ENCODE measurements around the gene TRIM67. TPM values are rescaled to one million over a fixed set of nuclear protein-coding genes. Genes with fewer than 3 reads are reported as not detected.

Gene TRIM67
- polyA plus RNA-seq, 1 donor from 2014 or later, result 8.0 TPM

- H4K20me1 ChIP-seq (ENCODE audit: insufficient read depth), result no peaks in the 10 kb centered on the region
- no peak overlapping the region for H3K9ac ChIP-seq (ENCODE audit: low read length)
- no peaks in the 10 kb centered on the region for H3K36me3 ChIP-seq (ENCODE audit: insufficient read depth, low read length)
- no peaks in the 10 kb centered on the region for H3K9me3 ChIP-seq (ENCODE audit: low read length)
- no peak overlapping the region for H2AFZ ChIP-seq (ENCODE audit: low read depth, low read length)
- H3F3A ChIP-seq (ENCODE audit: insufficient read depth, low read length, poor library complexity, severe bottlenecking), result no peaks in the 10 kb centered on the region
- H3K4me2 ChIP-seq (ENCODE audit: low read length), result no peak overlapping the region
- H3K9me2 ChIP-seq (ENCODE audit: insufficient read depth, low read length), result no peaks in the 10 kb centered on the region
- H3K27me3 ChIP-seq (ENCODE audit: insufficient read depth, low read depth, low read length), result no peaks in the 10 kb centered on the region
- no peak for TF ChIP-seq EZH2 (IDR thresholded peaks at IDR 0.05; ENCODE audit: borderline replicate concordance, insufficient read depth, low read length, poor library complexity, severe bottlenecking)
- no peak for TF ChIP-seq SMC3 (conservative IDR thresholded peaks at IDR 0.05; ENCODE audit: poor library complexity)
- no peak for TF ChIP-seq EP300 (conservative IDR thresholded peaks at IDR 0.05; ENCODE audit: poor library complexity, severe bottlenecking)
- no peak for TF ChIP-seq POLR2AphosphoS5 (IDR thresholded peaks at IDR 0.05)
- TF ChIP-seq REST (IDR thresholded peaks at IDR 0.05; ENCODE audit: borderline replicate concordance), result no peak
- no peak overlapping the region for H3K27ac ChIP-seq (ENCODE audit: low read length)
- H3K4me3 ChIP-seq (ENCODE audit: low read length), result no peak overlapping the region
- no peaks in the 10 kb centered on the region for H3K79me2 ChIP-seq (replicated peaks; ENCODE audit: insufficient read depth, low read length)
Observed at GRCh38 chr1:231189683-231190270, 27.9 kb downstream of the TRIM67 start.

- Histone ChIP-seq H3K27ac (ENCODE audit: low read length) (no peak overlapping the region), H2AFZ (ENCODE audit: low read depth, low read length) (no peak overlapping the region), H3K4me3 (ENCODE audit: low read length) (no peak overlapping the region), H3K9ac (ENCODE audit: low read length) (no peak overlapping the region), H3F3A (ENCODE audit: insufficient read depth, low read length, poor library complexity, severe bottlenecking) (no peaks in the 10 kb centered on the region), H3K79me2 (replicated peaks; ENCODE audit: insufficient read depth, low read length) (no peaks in the 10 kb centered on the region), H4K20me1 (ENCODE audit: insufficient read depth) (no peaks in the 10 kb centered on the region), H3K27me3 (ENCODE audit: insufficient read depth, low read depth, low read length) (no peaks in the 10 kb centered on the region), H3K9me3 (ENCODE audit: low read length) (no peaks in the 10 kb centered on the region), H3K4me2 (ENCODE audit: low read length) (no peak overlapping the region), H3K9me2 (ENCODE audit: insufficient read depth, low read length) (no peaks in the 10 kb centered on the region), H3K36me3 (ENCODE audit: insufficient read depth, low read length) (no peaks in the 10 kb centered on the region)
- no peak for TF ChIP-seq REST (IDR thresholded peaks at IDR 0.05; ENCODE audit: borderline replicate concordance)
- TF ChIP-seq, protein P1, sequence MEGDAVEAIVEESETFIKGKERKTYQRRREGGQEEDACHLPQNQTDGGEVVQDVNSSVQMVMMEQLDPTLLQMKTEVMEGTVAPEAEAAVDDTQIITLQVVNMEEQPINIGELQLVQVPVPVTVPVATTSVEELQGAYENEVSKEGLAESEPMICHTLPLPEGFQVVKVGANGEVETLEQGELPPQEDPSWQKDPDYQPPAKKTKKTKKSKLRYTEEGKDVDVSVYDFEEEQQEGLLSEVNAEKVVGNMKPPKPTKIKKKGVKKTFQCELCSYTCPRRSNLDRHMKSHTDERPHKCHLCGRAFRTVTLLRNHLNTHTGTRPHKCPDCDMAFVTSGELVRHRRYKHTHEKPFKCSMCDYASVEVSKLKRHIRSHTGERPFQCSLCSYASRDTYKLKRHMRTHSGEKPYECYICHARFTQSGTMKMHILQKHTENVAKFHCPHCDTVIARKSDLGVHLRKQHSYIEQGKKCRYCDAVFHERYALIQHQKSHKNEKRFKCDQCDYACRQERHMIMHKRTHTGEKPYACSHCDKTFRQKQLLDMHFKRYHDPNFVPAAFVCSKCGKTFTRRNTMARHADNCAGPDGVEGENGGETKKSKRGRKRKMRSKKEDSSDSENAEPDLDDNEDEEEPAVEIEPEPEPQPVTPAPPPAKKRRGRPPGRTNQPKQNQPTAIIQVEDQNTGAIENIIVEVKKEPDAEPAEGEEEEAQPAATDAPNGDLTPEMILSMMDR (IDR thresholded peaks at IDR 0.05; ENCODE audit: poor library complexity, severe bottlenecking), result no peak
- no peak for TF ChIP-seq MXI1 (conservative IDR thresholded peaks at IDR 0.05; ENCODE audit: poor library complexity, severe bottlenecking)
- TF ChIP-seq SMC3 (conservative IDR thresholded peaks at IDR 0.05; ENCODE audit: poor library complexity), result no peak
- no peak for TF ChIP-seq EP300 (conservative IDR thresholded peaks at IDR 0.05; ENCODE audit: poor library complexity, severe bottlenecking)
- no peak for TF ChIP-seq TAF1 (IDR thresholded peaks at IDR 0.05; ENCODE audit: low read depth)
- no peak for TF ChIP-seq RAD21 (conservative IDR thresholded peaks at IDR 0.05)
- no peak for TF ChIP-seq EZH2 (IDR thresholded peaks at IDR 0.05; ENCODE audit: borderline replicate concordance, insufficient read depth, low read length, poor library complexity, severe bottlenecking)
- TF ChIP-seq POLR2AphosphoS5 (IDR thresholded peaks at IDR 0.05), result no peak
Observed at GRCh38 chr1:231190456-231190855, 28.6 kb downstream of the TRIM67 start.

Data from neural cell (in vitro differentiated cells).